GM18873 (cell line): Measurements from ENCODE around the gene RGS13.
"Not testable (repeated sequence)": the region's sequence is repeated elsewhere in the genome, so short reads cannot be mapped to it uniquely, and the experiment has no call there.

Experiments
- ATAC-seq: cut with Tn5 transposase; IDR thresholded peaks from one replicate; pipeline ENCODE4 v1.9.1; 2021; ENCODE audit warnings: mild to moderate bottlenecking, moderate library complexity, moderate number of reproducible peaks; ENCODE audit not compliant: unreplicated experiment, low FRiP score

RGS13 gene

DNA sequence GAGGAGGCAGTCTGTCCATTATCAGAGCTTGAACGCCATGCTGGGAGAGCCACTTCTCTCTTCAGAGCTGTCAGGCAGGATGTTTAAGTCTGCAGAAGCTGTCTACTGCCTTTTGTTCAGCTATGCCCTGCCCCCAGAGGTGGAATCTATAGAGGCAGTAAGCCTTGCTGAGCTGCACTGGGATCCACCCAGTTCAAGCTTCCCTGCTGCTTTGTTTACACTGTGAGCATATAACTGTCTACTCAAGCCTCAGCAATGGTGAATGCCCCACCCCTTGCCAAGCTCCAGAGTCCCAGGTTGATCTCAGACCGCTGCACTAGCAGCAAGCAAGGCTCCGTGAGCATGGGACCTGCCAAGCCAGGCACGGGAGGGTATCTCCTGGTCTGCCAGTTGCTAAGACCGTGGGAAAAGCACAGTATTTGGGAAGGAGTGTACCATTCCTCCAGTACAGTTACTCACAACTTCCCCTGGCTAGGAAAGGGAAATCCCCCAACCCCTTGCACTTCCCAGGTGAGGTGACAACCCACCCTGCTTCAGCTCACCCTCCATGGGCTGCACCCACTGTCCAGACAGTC lies 32.5 kb downstream of the RGS13 start:
- ATAC-seq = no peak

DNA sequence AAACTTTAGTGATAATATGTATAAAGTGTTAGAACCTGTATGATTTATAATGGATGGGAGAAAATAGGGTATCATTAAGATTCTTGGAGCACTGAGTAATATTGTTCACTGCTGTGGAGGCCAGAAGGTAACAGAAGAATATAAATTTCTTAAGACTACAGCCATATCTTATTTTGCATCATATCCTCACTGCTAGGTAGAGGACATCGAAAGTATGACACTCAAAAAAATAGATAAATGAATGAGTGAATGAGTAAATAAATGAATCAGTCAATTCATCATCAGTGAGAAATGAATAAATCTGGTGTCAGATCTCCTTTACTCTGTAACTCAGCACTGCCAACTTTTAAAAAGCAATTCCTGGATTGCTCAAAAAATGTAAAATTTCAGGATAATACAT lies 33.2 kb downstream of the RGS13 start:
- no peak for ATAC-seq

DNA sequence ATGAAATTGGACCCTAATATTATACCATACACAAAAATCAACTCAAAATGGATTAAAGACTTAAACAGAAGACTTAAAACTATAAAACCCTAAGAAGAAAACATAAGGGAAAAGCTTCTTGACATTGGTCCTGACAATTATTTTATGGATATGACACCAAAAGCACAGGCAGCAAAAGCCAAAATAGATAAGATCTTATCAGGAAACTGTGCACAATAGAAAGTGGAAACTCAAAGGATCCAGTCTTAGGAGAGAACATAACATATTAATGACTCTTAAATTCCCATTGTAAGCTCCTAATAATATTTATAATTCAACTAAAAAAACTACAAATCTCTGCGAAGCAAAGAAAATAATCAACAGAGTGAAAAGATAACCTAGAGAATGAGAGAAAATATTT lies 39.8 kb downstream of the RGS13 start:
- ATAC-seq = no peak

DNA sequence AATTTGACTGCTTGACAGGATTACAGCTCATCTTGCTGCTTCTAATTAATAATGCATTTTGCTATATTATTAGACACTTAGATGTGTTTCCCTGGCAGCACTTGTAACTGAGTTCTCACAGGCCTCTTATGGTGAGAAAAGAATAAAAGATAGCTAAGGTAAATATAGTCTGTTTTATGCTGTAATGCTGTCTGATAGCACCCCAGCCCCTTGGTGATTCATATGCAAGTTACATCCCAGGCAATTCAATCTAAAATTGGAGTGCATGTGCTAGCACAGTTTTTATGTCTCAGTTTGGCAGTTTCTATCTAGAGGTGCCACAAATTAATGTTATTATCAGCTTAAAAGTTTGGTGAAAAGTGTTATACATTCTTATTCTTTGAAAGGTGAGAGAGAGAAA lies 42.2 kb downstream of the RGS13 start:
- ATAC-seq = no peak

DNA sequence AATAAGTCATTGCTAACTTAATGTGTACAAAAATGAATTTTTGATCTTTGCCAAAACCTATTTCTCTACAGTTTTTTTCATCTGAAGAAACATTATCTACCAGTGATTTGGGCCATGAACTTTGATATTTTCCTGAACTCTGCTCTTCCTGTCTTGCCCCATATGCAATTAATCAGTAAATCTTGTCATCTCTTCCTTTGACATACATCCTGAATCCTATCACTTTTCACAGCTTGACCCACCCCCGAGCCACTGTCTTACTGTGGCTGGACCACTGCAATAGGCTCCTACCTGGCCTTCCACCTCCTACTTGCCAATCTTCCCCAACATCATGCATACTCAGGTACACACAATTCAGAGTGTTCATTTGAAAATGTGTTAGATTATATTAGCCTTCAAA lies 46.4 kb downstream of the RGS13 start:
- ATAC-seq = no peak

DNA sequence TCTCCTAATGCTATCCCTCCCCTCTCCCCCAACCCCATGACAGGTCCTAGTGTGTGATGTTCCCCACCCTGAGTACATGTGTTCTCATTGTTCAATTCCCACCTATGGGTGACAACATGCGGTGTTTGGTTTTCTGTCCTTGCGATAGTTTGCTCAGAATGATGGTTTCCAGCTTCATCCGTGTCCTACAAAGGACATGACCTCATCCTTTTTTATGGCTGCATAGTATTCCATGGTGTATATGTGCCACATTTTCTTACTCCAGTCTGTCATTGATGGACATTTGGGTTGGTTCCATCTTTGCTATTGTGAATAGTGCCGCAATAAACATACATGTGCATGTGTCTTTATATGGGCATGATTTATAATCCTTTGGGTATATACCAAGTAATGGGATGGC lies 47.1 kb downstream of the RGS13 start:
- ATAC-seq = not testable (repeated sequence)

DNA sequence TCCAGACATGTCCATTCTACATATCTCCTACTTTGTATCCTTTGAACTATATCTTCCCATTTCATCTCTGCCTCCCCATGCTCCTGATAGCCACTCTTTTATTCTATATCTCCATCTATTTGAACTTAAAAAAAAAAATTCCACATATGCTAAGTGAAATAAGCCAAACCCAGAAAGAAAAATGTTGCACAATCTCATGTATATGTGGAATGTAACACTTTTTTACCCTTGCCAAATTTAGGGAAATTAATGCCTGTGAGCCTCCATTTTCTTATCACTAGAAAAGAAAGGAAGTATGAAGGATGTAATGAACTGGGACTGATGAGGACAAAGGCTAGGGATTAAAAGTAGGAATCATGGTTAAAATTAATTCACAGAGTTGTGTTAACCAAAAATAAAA lies 53.5 kb downstream of the RGS13 start:
- no peak for ATAC-seq

DNA sequence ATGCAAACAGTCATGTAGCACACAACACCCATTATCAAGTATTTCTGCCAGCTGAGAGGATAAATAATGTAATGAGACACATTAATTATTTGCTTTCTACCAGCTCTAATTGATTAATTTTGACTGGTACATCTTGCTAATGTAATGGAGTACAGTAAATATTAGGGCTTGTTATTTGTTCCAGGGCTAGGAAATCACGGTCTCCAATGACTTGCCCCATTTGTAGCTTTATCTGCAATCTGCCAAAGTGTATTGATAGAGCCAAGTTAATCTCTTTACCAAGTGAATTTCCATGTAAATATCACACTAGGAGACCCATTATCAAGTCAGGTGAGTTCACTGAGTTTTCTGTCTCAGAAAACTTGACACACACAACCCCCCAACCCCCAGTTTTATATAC lies 55.1 kb downstream of the RGS13 start:
- no peak for ATAC-seq

DNA sequence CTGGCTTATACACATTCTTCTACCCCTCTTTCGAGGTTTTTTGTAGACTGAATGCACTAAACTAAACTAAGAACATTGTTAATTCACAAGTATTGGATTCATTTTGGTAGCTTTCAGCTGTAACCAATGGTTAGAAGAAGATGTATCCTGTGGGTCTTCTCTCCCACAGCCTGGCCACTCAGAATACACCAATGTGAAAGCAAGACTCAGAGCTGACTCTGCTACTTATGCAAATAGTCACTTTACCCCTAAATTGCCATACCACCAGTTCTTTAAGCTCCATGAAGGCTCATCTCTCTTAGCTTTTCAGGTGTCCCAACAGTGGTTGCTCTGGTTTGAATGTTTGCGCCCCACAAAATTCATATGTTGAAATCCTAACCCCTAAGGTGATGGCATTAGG lies 60.1 kb downstream of the RGS13 start:
- no peak for ATAC-seq

DNA sequence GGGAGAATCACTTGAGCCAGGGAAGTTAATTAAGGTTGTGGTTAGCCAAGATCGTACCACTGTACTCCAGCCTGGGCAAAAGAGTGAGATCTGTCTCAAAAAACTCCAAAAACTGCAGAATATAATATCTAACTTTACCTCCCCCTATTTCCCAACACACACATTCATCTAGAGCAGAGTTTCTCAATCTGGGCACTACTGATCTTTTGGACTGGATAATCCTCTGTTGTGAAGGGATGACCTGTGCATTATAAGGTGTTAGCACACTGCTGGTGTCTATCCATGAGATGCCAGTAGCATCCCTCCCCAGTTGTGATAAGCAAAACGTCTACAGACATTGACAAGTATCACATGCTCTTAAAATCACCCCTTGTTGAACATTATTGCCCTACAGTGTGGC lies 61.8 kb downstream of the RGS13 start:
- no peak for ATAC-seq

DNA sequence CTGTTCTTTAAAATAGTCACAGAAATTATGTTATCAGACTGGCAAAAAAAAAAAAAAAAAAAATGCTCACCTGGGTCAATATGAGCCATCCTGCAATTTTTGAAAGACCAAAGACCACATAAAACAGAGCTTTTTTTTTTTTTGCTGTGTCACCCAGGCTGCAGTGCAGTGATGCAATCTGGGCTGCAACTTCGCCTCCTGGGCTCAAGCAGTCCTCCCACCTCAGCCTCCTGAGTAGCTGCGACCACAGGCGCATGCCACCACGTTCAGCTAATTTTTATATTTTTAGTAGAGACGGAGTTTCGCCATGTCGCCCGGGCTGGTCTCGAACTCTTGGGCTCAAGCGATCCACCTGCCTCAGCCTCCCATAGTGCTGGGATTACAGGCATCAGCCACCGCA lies 62.8 kb downstream of the RGS13 start:
- ATAC-seq = no peak

DNA sequence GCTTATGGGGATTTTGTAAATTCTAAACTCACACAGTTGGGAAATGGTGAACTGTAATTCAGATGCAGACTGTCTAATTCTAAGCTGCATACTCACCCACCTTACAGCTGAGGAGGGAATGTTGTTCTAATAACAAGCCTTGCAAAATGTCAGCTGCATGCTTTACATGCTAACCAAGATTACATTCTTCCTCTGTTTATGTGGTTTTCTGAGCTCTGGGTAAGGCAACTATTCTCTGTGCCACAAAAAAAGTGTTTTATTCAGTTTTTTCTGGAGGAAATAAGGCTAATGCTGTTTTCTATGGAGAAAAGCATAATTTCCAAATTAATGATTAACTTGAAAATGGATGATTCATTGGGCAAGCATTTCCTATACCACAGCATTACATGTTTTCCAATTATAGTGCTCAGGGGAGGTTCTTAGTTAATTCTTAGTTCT lies 64.9 kb downstream of the RGS13 start:
- ATAC-seq = no peak

DNA sequence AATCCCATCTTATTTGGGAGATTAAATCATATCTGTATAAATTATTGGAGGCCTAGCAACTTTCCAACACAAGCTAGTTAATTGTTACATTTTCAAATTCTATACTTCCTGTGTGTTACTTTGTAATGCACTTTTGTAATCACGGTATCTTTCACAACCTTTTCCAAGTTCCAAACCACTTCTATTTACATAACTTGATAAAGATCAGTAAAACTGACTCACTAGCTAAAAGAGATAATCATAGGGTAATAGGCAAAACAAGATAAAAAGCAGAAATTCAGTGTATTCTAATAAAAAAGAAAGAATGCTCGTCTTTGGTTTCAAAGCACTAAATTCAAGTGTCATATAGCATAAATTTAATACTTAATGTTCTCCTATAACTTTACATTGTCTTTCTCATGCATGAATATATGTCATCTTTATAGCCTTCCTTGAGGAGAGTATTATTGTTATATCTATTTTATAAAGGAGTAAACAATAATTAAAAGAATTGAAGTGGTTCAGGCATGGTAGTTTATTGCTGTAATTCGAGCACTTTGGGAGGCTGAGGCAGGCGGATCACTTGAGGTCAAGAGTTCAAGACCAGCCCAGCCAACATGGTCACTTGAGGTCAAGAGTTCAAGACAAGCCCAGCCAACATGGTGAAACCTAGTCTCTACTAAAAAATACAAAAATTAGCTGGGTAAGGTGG lies 66.4 kb downstream of the RGS13 start:
- ATAC-seq = no peak

DNA sequence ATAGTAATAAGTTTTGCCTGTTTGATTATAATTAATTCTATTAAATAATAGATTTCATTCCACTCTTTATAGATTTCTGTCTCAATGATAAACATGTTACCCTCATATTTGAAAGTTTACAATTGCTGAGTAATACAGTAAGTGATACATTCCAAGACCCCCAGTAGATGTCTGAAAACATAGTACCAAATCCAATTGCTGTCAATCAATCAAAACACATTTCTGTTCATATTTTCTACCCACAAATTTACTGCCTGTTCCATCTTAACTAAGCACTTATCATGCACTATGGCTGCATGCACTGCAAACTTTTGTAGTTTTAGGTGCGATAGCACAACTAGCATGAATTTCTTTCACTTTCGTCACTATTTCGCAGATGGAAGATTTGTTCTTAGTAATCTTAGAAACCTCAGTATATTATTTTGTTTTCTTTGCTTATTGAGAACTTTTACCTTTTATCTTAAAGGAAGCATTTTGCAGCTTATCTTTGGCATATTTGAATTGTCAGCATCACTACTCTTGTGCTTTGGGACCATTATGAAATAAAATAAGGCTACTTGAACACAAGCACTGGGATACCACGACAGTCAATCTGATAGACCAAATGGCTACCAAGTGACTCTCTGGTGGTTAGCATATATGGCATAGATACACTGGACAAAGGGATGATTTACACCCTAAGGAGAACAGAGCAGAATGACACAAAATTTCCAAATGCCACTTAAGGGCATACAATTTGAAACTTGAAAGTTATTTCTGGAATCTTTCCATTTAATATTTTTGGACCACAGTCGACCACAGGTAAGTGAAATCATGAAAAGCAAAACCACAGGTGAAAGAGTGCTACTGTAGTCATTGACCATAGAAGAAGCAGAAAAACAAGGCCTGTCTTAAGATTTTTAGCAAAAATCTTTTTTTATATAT lies 67.6 kb downstream of the RGS13 start:
- ATAC-seq = peak; percentile 83

DNA sequence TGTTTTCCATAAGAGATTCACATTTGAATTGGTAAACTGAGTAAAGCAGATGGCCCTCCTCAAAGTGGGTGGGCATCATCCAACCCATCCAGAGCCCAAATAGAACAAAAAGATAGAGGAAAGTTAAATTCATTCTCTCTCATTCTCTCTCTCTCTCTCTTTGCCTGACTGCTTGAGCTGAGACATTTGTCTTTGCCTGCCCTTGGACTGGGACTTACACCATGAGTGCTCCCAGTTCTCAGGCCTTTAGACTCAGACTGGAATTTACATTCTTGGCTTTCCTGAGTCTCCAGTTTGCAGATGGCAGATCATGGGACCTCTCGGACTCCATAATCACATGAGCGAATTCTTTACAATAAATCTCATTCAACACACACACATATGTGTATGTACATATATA lies 69.6 kb downstream of the RGS13 start:
- no peak for ATAC-seq

DNA sequence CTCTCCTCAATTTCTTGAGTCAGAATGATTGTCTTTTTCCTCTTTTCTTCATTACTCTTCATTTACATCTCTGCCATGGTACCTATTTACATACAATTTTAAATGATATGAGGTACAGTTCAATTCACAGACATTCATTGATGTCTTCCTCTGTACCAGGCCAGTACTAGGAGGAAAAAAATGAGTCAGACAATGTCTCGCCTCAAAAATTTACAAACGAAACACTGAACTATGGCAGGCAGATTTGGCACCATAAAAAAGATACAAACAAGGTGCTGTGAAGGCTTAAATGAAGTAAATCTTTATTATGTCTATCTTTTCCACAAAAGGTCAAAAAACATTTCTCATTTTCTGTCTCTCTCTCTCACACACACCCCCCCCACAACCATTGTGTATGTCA lies 71.0 kb downstream of the RGS13 start:
- ATAC-seq = no peak

DNA sequence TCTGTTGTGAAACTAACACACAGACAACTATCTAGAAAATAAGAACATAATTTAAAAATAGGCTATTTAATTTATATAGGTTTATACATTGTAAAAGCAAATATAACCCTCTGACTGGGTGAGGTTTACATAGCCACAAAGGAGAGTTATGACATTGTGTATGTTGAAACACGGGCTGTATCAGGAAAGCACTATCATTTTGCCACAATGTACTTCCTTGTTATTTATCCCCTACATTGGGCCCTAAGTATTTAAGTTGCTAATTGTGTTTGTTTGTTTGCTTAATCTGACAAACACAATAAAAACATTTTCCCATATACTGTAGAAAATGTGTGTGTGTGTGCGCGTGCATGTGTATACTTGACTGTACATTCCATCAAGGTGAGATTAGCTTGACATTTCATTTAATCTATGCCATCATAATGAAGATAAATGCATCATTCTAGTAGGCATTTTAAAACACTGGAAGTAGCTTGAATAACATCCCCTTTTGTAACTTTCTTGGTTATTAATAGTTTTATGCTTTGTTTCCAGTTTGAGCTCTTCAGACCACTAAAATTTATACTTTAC lies 72.1 kb downstream of the RGS13 start:
- ATAC-seq = no peak

DNA sequence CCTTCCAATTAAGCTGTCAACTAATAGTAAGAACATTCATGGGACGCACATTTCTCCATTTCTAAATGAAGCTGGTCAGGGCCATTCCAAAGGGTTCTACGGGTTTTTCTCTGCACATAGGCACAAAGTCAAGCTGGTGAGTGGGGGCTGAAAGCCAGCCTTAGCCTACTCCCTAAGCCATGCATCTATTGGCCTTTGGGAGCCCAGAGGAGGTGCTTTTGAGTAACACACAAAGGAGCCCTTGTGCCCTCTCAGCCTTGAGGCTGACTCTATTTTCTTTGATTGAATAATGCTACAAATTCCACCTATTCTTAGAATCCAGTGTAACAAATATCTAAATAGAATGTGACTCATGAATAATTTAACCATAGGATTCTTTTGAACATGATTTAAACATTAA lies 73.6 kb downstream of the RGS13 start:
- no peak for ATAC-seq
